Thyroid gland (tissue), 4 donors: ENCODE measurements around the gene UGT1A7. TPM values are rescaled to one million over a fixed set of nuclear protein-coding genes. Genes with fewer than 3 reads are reported as not detected.

Source experiments
- DNase-seq, 2 donors: peaks; one replicate each; pipeline ENCODE4 v3.0.0-alpha.2; 2019
- H3K27ac ChIP-seq, 3 donors: fragments of 200-600 bp; sonication (generic); 1 replicate in 2 of 3; 2 replicates in 1 of 3; pipeline ENCODE4 v1.5.1; 2016 to 2019; ENCODE audit warnings: mild to moderate bottlenecking in 1 of 3, moderate library complexity in 1 of 3
- H3K27me3 ChIP-seq: fragments of 200-600 bp; sonication (generic); one replicate; pipeline ENCODE4 v1.5.1; 2019
- H3K36me3 ChIP-seq, 2 donors: fragments of 200-600 bp; sonication (generic); one replicate each; pipeline ENCODE4 v1.5.1; 2016 to 2019
- H3K4me1 ChIP-seq, 2 donors: fragments of 200-600 bp; sonication (generic); one replicate each; pipeline ENCODE4 v1.5.1; 2017 to 2019
- H3K4me3 ChIP-seq, 3 donors: fragments of 200-600 bp; sonication (generic); replicated peaks in 1 of 3; 1 replicate in 2 of 3; 2 replicates in 1 of 3; pipeline ENCODE4 v1.5.1; 2016; ENCODE audit warnings: mild to moderate bottlenecking in 1 of 3
- H3K9me3 ChIP-seq: fragments of 200-600 bp; sonication (generic); one replicate; pipeline ENCODE4 v1.5.1; 2017
- CTCF ChIP-seq, 6 experiments: fragments of 200-600 bp in 3 of 6; fragments of 450-650 bp in 3 of 6; sonication (generic) in 3 of 6; IDR thresholded peaks; one replicate each; pipeline ENCODE4 v1.5.1; 2016 to 2019; ENCODE audit warnings: antibody characterized with exemption in 6 of 6, mild to moderate bottlenecking in 2 of 6, inconsistent platforms in 1 of 6, moderate library complexity in 1 of 6
- POLR2A ChIP-seq, 2 donors: fragments of 450-650 bp; IDR thresholded peaks; one replicate each; pipeline ENCODE4 v1.6.1; 2017; ENCODE audit warnings: antibody characterized with exemption in 2 of 2, mild to moderate bottlenecking in 2 of 2, moderate library complexity in 1 of 2
- WGBS, 2 donors: methylation state at CpG; one replicate each; pipeline ENCODE4 v1.1.5; 2017; 5-methylcytosine and 5-hydroxymethylcytosine counted together
- intact Hi-C: fragments of 100-400 bp; cut with DNase I; formaldehyde crosslinking; loops from one replicate; pipeline ENCODE4 v1.15.1; 2023
- total RNA-seq, 4 donors: library from RNA; depleted of rRNA; stranded (reverse); fragments of >200 nt; gene quantifications; one replicate each; pipeline ENCODE4 v1.2.3, GENCODE V29; 2016

UGT1A7 gene
- total RNA-seq, 4 donors from 2014 or later: not detected

GRCh38 chr2:233705911-233706506, 24.3 kb downstream of the UGT1A7 start:
- Histone ChIP-seq H3K27ac (peak overlapping the region; percentile 55 to 84 (median 77)), H3K9me3 (no peaks in the 10 kb centered on the region), H3K4me1 (peaks cover 14 to 21% of the 10 kb centered on the region in 2 donors), H3K36me3 (no peaks in the 10 kb centered on the region), H3K27me3 (no peaks in the 10 kb centered on the region), H3K4me3 (no peak overlapping the region)
- WGBS, 2 donors: 35 to 56% methylated on average over 4 of the region's 4 CpGs
- intact Hi-C loops: no loop called here
- TF ChIP-seq CTCF (IDR thresholded peaks at IDR 0.05) (no peak), POLR2A (IDR thresholded peaks at IDR 0.05) (peak in 1 of 2 donors; percentile 50)
- DNase-seq: peak; percentile 92 to 94

DNA sequence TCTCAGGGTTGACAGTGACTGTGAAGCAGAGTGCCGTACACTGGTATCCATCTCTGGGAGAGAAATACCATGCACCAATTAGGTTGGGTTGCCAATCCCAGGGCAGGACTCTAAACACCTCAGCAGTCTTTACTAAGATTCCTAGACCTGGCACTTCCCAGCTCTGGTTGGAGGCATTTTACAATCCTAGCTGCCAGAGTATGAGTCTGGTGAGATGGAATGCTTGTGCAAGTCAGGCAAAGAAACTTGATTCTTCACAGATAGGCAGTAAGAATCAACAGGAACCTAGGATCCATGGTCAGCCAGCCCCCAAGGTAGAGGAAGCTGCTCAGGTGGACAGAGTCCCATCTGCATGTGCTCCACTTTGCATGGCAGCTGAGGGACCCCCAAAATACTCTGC, 25.0 kb downstream of the UGT1A7 start:
- Histone ChIP-seq H3K4me1 (peaks cover 14 to 21% of the 10 kb centered on the region in 2 donors), H3K4me3 (no peak overlapping the region), H3K9me3 (no peaks in the 10 kb centered on the region), H3K27me3 (no peaks in the 10 kb centered on the region), H3K36me3 (no peaks in the 10 kb centered on the region), H3K27ac (peak overlapping the region; percentile 55 to 84 (median 77))
- intact Hi-C loops: no loop called here
- no peak for DNase-seq
- 54 to 85% methylated on average over 1 of the region's 1 CpG for WGBS, 2 donors
- TF ChIP-seq CTCF (IDR thresholded peaks at IDR 0.05) (no peak), POLR2A (IDR thresholded peaks at IDR 0.05) (no peak)

GRCh38 chr2:233707940-233708644, 26.4 kb downstream of the UGT1A7 start:
- intact Hi-C loops: no loop called here
- Histone ChIP-seq H3K27me3 (no peaks in the 10 kb centered on the region), H3K4me1 (peaks cover 14 to 21% of the 10 kb centered on the region in 2 donors), H3K27ac (no peak overlapping the region), H3K9me3 (no peaks in the 10 kb centered on the region), H3K36me3 (no peaks in the 10 kb centered on the region), H3K4me3 (no peak overlapping the region)
- TF ChIP-seq CTCF (IDR thresholded peaks at IDR 0.05): no peak
- TF ChIP-seq POLR2A (IDR thresholded peaks at IDR 0.05): no peak
- DNase-seq: no peak
- 79 to 87% methylated on average over 10 of the region's 10 CpGs for WGBS, 2 donors

DNA sequence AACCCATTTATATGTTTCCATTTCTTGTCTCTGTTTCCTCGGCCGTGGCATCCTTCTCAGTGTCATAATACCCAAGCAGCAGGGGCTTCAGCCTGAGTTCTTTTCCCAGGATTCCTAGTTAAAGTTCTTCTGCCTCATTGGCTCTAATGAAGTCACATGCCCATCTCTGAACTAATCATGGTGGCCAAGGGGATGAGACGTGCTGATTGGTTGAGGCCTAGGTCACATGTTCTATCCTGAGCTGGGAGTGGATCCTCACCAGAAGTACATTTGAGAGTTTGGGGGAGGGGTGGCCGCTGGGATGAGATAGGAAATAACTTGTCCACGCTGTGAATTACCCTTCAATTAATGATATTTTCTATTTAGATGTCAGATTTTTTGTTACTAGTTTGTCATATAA, 27.2 kb downstream of the UGT1A7 start:
- TF ChIP-seq POLR2A (IDR thresholded peaks at IDR 0.05) (no peak), CTCF (IDR thresholded peaks at IDR 0.05) (no peak)
- no peak overlapping the region for H3K4me3 ChIP-seq
- no peaks in the 10 kb centered on the region for H3K27me3 ChIP-seq
- H3K9me3 ChIP-seq: no peaks in the 10 kb centered on the region
- intact Hi-C loops: no loop called here
- WGBS, 2 donors: 80 to 88% methylated on average over 5 of the region's 5 CpGs
- peaks cover 14 to 21% of the 10 kb centered on the region in 2 donors for H3K4me1 ChIP-seq
- H3K36me3 ChIP-seq: no peaks in the 10 kb centered on the region
- no peak overlapping the region for H3K27ac ChIP-seq
- no peak for DNase-seq

DNA sequence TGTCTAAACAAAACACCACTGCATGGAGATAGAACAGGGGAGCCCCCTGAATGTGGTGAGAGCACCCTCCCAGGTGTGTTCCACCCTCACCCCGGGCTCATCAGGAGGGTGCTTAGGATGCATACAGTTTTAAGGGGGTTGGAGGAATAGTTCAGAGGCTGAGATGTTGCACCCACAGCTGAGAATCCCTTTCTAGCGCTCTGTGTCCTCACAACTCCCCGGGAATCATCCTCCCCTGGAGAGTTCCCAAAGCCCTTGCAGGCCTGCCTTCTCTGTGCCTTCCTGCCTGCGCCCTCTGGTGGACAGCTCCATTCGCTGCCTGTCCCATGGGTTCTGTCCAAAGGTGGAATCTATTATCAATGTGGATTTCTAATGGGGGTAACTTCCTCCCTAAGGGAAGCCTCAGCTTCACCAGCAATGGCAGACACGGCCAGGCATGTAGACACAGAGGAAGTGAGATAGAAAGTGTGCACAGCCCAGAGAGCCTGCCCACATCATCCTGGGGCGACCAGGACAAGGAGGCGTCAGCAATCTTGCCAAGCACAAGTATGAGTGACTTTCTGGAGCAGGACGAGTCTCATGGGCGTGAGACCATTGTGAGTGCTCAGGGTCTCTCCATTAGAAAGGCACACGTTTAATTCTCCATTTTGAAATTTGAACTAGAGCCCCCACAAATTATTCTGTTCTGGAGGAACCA, 29.8 kb downstream of the UGT1A7 start:
- DNase-seq: peak; percentile 87 to 94
- TF ChIP-seq CTCF (IDR thresholded peaks at IDR 0.05): peak; percentile 74 to 90 (median 84)
- TF ChIP-seq POLR2A (IDR thresholded peaks at IDR 0.05): no peak
- Histone ChIP-seq H3K4me3 (no peak overlapping the region), H3K27me3 (no peaks in the 10 kb centered on the region), H3K4me1 (peaks cover 5 to 8% of the 10 kb centered on the region in 2 donors), H3K27ac (no peak overlapping the region), H3K9me3 (no peaks in the 10 kb centered on the region), H3K36me3 (no peaks in the 10 kb centered on the region)
- intact Hi-C loops: no loop called here
- WGBS, 2 donors: 36 to 40% methylated on average over 10 to 11 of the region's 11 CpGs
